Kidney epithelial cell (primary cell): ENCODE results near the gene TMPRSS5. TPM values are rescaled to one million over a fixed set of nuclear protein-coding genes. Genes with fewer than 3 reads are reported as not detected.
"Not testable (repeated sequence)": the region's sequence is repeated elsewhere in the genome, so short reads cannot be mapped to it uniquely, and the experiment has no call there.

ENCODE experiments used
- DNase-seq: peaks from one replicate; pipeline ENCODE4 v3.0.0-alpha.2; 2010; ENCODE audit warnings: low read depth
- H3K27me3 ChIP-seq: 2 replicates; pipeline ENCODE4 v1.6.0; 2011; ENCODE audit warnings: low read length; ENCODE audit not compliant: control insufficient read depth, insufficient read depth
- H3K36me3 ChIP-seq: 2 replicates; pipeline ENCODE4 v1.5.1; 2011; ENCODE audit warnings: low read length; ENCODE audit not compliant: control insufficient read depth, insufficient read depth
- H3K4me3 ChIP-seq: 2 replicates; pipeline ENCODE4 v1.5.1; 2011; ENCODE audit warnings: low read depth, mild to moderate bottlenecking, control low read depth, low read length
- total RNA-seq: library from RNA; depleted of rRNA; stranded (reverse); fragments of >200 nt; gene quantifications from 2 replicates; pipeline ENCODE4 v1.2.3, GENCODE V29; 2015
- TF ChIP-seq, protein P1 (sequence below): IDR thresholded peaks from 2 replicates; pipeline ENCODE4 v1.5.1; 2011; ENCODE audit warnings: mild to moderate bottlenecking, moderate library complexity, low read length, control low read depth, inconsistent platforms; ENCODE audit not compliant: insufficient read depth, poor library complexity, severe bottlenecking

Gene TMPRSS5
- total RNA-seq, 1 donor from 2014 or later: not detected

DNA sequence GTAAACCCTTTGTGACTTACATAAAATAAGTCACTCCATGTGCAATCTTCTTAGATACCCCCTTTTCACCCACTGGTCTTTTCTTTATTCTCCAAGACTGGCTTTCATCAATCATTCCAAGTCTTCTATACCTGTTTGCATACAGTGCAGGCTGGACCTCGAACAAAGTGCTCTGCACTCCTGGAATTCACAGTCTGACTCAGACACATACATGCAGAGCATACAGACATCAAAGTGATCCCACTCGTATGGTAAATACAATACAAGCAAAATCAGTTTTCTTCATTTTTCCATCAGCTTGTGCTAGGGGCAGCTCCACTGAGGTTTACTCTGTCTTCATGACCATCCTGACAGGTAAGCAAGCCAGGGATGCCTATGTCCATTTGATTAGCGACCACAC lies 16.8 kb upstream of the TMPRSS5 start:
- no peak overlapping the region for H3K4me3 ChIP-seq
- no peaks in the 10 kb centered on the region for H3K36me3 ChIP-seq
- DNase-seq: no peak
- TF ChIP-seq, protein P1, sequence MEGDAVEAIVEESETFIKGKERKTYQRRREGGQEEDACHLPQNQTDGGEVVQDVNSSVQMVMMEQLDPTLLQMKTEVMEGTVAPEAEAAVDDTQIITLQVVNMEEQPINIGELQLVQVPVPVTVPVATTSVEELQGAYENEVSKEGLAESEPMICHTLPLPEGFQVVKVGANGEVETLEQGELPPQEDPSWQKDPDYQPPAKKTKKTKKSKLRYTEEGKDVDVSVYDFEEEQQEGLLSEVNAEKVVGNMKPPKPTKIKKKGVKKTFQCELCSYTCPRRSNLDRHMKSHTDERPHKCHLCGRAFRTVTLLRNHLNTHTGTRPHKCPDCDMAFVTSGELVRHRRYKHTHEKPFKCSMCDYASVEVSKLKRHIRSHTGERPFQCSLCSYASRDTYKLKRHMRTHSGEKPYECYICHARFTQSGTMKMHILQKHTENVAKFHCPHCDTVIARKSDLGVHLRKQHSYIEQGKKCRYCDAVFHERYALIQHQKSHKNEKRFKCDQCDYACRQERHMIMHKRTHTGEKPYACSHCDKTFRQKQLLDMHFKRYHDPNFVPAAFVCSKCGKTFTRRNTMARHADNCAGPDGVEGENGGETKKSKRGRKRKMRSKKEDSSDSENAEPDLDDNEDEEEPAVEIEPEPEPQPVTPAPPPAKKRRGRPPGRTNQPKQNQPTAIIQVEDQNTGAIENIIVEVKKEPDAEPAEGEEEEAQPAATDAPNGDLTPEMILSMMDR: no peak
- H3K27me3 ChIP-seq: no peaks in the 10 kb centered on the region

DNA sequence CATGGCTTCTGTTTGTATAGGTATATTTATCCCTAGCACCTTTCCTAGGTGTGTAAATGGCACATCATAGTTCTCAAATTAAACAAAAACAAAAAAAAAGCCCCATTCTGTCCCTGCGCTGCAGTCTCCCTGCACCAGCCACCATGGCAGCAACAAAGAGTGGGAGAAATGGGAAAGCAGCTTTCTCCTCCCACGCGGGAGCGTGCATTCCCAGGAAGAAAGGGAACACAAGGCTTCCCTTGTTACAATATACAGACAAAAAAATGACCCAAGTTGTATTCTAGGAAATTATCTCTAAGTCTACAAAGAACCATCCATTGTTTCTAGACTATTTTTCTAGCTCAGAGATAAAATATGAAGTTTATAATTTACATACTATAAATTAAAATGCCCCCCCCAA lies 16.1 kb upstream of the TMPRSS5 start:
- H3K27me3 ChIP-seq: no peaks in the 10 kb centered on the region
- H3K4me3 ChIP-seq: no peak overlapping the region
- DNase-seq: no peak
- H3K36me3 ChIP-seq: no peaks in the 10 kb centered on the region
- TF ChIP-seq, protein P1: no peak

DNA sequence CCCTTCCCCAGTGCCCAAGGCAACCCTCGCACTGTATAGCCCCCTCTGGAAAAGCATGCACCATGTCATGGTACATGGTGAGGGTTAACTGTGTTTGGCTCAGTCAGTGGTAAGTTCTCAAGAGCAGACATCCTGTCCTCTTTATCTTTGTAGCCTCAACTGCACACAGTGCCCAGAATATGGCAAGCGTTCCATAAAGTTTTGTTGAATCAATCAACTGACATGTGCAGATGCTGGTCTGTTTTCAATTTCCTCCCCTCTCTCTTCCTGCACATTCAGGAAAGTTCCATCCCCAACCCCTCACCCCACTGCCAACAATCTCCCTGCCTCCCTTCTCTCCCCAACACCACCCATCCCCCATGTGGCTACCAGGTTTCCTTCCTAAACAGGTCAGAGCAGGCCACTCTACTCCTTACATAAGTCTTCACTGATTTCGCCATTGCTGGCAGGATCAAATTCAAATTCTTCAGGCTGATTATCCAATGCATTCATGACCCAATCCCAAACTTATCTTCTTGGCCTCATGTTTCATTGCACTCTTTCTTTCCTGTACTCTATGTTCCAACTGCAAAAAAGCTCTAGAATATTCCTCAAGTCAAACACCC lies 15.5 kb upstream of the TMPRSS5 start:
- H3K4me3 ChIP-seq: no peak overlapping the region

DNA sequence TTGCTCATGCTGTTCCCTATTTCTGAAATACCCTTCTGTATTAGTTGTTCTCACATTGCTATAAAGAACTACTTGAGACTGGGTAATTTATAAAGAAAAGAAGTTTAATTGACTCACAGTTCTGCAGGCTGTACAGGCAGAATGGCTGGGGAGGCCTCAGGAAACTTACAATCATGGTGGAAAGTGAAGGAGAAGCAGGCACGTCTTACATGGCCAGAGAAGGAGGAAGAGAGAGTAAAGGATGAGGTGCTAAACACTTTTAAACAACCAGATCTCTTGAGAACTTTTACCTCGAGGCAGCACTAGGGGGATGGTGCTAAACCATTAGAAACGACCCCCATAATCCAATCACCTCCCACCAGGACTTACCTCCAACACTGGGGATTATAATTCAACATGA lies 14.4 kb upstream of the TMPRSS5 start:
- not testable (repeated sequence) for H3K27me3 ChIP-seq, H3K36me3 ChIP-seq, H3K4me3 ChIP-seq, DNase-seq

More for the DNA sequence above, 15.5 kb upstream of the TMPRSS5 start:
- Histone ChIP-seq H3K27me3 (no peaks in the 10 kb centered on the region), H3K36me3 (no peaks in the 10 kb centered on the region)
- no peak for DNase-seq
- TF ChIP-seq, protein P1: no peak

DNA sequence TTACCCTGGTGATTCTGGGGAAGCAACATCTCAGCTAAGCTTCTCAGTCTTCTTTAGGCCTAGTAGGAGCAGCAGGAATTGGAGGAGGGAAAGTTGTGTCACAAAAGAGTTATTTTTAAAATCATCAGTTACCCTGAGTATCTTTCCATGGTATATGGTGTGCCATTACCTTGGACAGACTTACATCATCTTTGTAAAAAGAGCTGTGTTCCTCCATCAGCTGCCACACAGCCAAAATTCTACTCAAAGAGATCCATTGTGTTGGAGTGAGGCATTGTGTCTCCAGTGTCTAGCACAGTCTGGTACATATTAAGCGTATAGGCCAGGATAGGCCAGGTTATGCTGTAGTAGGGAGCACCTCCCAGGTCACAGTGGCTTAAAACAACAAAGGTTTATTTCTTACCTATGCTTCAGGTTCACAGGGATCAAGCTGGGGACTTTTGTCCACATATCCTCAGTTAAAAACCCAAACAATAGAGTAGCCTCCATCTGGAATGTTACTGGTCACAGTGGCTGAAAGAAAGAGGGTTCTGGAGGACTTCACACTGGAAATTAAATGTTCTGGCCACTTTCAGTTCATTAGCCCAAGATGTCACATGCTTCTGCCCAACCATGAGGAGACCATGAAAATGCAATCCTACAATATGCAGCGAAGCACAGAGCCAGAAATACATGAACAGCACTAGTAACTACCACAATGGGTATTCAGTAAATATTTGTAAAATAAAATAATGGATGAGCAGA lies 9.9 kb upstream of the TMPRSS5 start:
- no peaks in the 10 kb centered on the region for H3K27me3 ChIP-seq
- no peak for DNase-seq
- no peak overlapping the region for H3K4me3 ChIP-seq
- TF ChIP-seq, protein P1: no peak
- H3K36me3 ChIP-seq: peaks cover 1% of the 10 kb centered on the region

DNA sequence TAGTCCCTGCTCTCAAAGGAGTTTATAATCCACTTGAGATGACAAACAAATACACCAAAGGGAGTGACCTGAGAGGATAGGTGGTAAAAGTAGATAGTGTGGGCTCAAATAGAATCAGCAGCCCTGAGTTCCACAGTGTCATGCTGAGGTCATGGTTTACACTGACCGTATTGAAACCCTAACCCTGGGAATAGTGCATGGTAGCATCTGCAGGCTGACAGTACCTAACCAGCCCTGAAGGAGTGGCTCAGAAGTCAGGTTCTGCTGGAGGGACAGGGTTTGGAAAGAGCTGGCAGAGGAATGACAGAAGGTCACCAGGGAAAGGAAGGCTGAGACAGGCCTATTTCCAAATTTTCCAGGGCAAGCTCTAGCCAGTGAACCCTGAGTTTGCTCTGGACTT lies 9.2 kb upstream of the TMPRSS5 start:
- TF ChIP-seq, protein P1: no peak
- no peaks in the 10 kb centered on the region for H3K27me3 ChIP-seq
- DNase-seq: no peak
- no peak overlapping the region for H3K4me3 ChIP-seq
- peaks cover 1% of the 10 kb centered on the region for H3K36me3 ChIP-seq
